Epithelial cell of proximal tubule (primary cell): ENCODE results near the gene PRR5L. TPM values are rescaled to one million over a fixed set of nuclear protein-coding genes. Genes with fewer than 3 reads are reported as not detected.

ENCODE experiments used
- DNase-seq: peaks from one replicate; pipeline ENCODE4 v3.0.0-alpha.2; 2011; ENCODE audit warnings: low read depth
- H3K4me3 ChIP-seq: 2 replicates; pipeline ENCODE4 v1.5.1; 2011; ENCODE audit warnings: low read depth, mild to moderate bottlenecking, low read length
- CTCF ChIP-seq: conservative IDR thresholded peaks from 2 replicates; pipeline ENCODE4 v1.5.1; 2012; ENCODE audit warnings: low read depth, mild to moderate bottlenecking, low read length
- total RNA-seq: library from RNA; depleted of rRNA; stranded (reverse); fragments of >200 nt; gene quantifications from 2 replicates; pipeline ENCODE4 v1.2.3, GENCODE V29; 2015

Gene PRR5L
- total RNA-seq, 1 donor from 2014 or later: 5.9 TPM

- peak; percentile 47 for TF ChIP-seq CTCF
- DNase-seq: no peak
- no peak overlapping the region for H3K4me3 ChIP-seq
Observed at GRCh38 chr11:36278531-36279282, 17.4 kb upstream of the PRR5L start.

GRCh38 chr11:36280531-36280930, 15.6 kb upstream of the PRR5L start:
- no peak for TF ChIP-seq CTCF
- no peak for DNase-seq
- no peak overlapping the region for H3K4me3 ChIP-seq

GRCh38 chr11:36281850-36282249, 14.2 kb upstream of the PRR5L start:
- no peak for TF ChIP-seq CTCF
- DNase-seq: no peak
- no peak overlapping the region for H3K4me3 ChIP-seq

- no peak for TF ChIP-seq CTCF
- no peak for DNase-seq
- no peak overlapping the region for H3K4me3 ChIP-seq
Observed at GRCh38 chr11:36282926-36283325, 13.2 kb upstream of the PRR5L start.

- TF ChIP-seq CTCF: no peak
Observed at GRCh38 chr11:36288442-36289225, 7.5 kb upstream of the PRR5L start.

GRCh38 chr11:36289226-36289852, 6.7 kb upstream of the PRR5L start, which contains the start of gene COMMD9:
COMMD9 (minus strand) TSS chr11:36289424; CDS start chr11:36289412, 12 bp downstream.
- H3K4me3 ChIP-seq: peak within 1 kb of the TSS; percentile 76
- no peak for TF ChIP-seq CTCF
- DNase-seq: peak; percentile 60

More at GRCh38 chr11:36288442-36289225, 7.5 kb upstream of the PRR5L start:
- DNase-seq: no peak
- H3K4me3 ChIP-seq: peak overlapping the region; percentile 76
